Stimulated activated CD8-positive, alpha-beta memory T cell treated with anti-CD3 and anti-CD28 coated beads, Interleukin-4, amount 100 ng/mL, for 1 hour (primary cell): Measurements from ENCODE around the gene SYT2.
"Not testable (repeated sequence)": the region's sequence is repeated elsewhere in the genome, so short reads cannot be mapped to it uniquely, and the experiment has no call there.

Experiments used
- DNase-seq, 2 donors: peaks; one replicate each; pipeline ENCODE4 v3.0.0-alpha.2; 2020; ENCODE audit warnings: low read depth in 2 of 2, low spot score in 1 of 2

The SYT2 gene

DNA sequence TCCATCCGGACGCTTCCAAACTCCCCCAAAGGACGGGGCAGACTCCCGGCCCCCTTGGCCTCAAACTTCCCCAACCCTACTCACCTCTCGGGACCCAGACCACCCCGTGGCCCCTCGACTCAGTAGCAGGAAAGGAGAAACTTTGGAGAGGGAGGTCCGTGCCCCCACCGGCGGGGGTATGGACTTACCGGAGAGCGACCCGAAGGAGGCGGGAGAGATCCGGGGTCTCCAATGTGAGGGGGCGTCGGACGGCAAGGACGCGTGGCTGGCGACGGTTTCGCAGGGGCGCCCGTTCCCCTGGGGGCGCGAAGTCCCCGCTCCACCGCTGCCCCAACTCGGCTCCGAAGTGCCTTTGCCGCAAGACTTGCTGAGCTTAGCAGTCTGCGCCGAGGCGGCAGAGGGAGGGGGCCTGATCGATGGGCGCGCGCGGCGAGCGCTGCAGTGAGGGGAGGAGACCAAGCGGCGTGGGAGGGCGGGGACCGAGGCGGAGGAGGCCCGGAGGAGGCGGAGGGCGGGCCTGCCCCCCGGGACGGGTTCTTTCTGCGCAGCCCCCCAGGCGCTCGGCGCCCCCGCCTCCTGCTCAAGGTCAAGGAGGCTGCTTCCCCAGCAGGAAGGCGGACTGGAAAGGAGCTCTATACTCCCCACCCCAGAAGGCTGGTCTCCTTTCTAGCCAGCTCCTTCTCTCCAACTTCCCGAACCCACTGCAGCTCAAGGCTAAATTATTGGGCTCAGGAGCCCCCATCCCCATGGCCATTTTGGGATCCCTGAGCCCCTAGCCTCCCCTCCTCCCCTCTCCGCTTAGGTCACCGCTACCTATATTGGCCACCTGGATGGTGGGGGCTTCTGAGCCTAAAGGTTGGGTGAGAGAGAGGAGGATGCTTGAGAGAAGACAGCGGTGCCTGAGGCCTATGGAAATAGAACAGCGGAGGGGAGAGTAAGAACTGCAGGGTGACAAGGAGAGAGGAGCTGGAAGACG is at the start of gene SYT2:
TSS of gene SYT2 (minus strand) at position 385 of the 976 bp plus-strand sequence. CDS start 104,682 bp downstream, outside the sequence.
- DNase-seq: no peak

DNA sequence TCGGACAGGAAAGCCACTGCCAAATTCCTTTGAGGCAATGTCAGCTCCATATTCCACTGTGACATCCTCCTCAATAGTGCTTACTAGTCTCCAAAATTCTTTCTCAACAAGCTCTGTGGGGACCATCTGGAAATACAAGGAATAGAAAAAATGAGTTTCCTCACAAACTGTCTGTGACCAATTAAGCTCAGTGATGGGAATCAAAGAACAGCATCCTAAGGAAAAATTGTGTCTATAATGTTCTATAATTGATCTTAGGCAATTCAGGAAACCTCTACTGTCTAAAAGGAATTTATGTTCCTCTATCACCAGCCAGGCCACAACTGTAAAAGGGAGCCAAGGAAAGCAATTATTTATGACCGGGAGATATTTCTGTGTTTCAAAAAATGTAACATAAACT is 46.1 kb upstream of the SYT2 start:
- no peak for DNase-seq

DNA sequence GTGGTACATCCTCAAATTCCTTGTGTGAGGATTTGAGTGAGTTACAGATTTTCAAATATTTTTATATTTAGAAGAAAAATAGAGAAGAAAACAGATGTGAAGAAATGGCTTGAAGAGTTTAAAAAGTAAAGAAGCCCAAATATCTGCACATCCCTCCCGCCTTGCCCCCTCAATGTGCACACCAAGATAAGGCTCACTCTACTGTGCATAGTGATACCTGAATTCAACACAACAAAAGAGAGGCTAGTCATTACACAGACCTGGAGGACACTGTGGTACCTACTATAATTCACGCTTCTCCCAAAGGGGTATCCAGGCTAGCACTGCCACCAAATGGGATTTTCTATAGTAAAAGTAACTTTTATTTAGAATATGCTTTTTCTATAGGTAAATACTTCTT is 44.0 kb upstream of the SYT2 start:
- no peak for DNase-seq

DNA sequence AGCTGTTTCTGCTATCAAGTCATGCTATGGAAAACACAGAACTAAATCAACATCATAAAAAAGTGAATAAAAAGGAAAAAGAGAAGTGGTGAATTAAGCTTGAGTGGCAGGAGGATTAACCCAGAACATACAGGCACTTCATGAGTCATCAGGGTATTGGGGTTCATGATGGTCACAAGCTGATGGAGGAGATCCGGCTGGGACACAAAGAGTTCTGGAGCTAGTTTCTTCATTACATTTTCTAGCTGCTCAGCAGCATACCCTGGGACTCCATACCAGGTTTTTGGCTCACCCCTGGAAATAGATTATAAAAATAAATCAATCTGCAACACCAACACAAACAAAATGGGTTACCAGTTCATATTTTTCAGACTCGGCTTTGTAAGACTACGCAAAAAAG is 42.5 kb upstream of the SYT2 start:
- DNase-seq: no peak

DNA sequence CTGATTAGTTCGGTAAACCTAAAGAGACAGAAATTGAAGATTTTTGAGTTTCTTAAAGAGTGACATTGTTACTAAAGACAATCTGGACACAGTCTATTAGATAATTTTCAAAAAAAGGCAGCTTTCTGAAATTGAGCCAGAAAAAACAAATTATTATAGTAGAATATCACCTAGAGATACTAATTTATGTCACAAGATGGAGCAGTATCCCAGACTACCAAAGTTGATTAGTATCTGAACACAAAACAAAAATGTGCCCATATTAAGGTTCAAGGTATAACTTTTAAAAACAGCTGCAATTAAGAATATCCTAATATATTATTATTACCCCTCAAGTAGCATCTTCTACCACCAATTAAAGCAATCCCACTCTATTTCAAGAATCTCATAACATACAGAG is 40.5 kb upstream of the SYT2 start:
- DNase-seq: no peak

DNA sequence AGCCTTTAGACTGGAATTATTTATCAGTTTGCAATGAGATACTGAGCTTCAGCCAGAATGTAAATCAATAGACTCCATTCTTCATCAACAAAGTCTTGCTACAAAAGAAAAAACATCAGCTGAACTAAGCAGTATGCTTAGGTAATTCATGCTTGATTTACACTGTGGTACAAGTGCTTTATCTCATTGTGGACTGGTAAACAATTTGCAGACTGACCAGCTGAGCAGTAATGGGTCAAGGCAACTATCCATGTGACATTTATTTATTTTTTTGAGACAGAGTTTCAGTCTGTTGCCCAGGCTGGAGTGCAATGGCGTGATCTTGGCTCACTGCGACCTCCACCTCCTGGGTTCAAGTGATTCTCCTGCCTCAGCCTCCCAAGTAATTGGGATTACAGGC is 39.8 kb upstream of the SYT2 start:
- no peak for DNase-seq

DNA sequence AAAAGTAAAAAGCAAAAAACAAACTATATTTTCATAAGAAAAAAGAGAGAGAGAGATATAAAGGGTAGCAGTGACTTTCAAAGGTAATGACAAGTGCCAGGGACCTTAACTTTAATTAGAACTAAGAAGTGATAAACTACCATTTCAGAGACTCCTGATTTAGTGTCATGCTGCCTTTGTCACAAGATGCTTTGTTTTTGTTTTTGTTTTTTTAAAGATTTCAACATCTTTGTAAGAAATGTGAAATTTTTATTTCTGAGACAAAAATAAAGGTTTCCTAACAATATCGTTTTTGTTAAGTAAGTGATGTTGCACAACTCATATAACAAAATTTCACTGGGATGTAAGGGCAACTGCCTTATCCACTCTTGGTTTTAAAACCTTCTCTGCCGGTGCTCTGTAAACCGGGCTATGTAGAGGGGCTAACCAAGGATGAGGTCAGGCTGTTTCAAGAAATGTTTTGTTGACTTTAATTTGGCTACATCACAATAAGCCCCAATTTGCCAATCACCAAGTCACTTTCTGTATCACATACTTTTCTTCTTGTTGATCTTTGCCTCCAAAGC is 35.2 kb upstream of the SYT2 start:
- no peak for DNase-seq

DNA sequence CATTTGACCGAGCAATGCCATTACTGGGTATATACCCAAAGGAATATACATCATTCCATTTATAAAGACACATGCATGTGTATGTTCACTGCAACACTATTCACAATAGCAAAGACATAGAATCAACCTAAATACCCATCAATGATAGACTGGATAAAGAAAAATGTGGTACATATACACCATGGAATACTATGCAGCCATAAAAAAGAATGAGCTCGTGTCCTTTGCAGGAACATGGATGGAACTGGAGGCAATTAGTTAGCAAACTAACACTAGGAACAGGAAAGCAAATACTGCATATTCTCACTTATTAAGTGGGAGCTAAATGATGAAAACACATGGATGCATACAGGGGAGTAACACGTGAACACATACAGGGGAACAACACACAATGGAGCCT is 34.5 kb upstream of the SYT2 start:
- not testable (repeated sequence) for DNase-seq

DNA sequence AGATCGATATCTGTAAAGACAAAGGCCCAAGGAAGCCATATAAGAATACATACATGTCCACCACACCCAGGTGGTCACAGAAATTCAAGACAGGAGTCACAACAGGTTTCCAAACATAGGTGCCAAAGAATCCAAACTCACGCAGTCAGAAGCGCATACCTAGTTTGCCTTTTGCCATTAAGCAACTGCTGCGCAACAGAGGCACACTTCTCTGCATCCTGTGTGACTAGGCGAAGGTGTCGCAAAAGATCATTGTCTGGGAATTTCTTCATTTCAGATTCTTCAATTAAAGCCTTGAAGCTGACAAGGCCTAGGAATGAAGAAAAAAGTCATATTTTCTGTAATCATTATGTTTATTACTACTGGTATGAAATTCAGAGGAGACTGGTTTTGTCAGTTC is 32.2 kb upstream of the SYT2 start:
- no peak for DNase-seq

DNA sequence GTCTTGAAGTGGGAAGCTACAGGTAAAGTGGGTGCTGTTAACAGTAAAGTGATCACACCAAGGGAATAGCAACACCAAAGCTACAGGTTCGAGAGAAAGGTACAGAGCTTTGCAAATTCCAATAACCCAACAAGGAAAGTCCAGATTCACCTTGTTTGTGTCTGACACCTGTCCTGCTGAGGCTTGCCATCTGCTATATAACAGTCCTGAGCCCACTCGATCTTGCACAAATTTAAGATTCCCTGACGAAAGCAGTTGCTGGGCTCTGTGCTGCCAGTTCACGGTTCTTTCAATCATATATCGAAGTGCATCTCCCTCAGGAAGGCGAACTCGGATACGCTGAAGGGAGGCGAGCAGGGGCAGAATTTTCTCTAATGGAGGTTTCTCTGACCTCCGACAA is 23.0 kb upstream of the SYT2 start:
- no peak for DNase-seq

DNA sequence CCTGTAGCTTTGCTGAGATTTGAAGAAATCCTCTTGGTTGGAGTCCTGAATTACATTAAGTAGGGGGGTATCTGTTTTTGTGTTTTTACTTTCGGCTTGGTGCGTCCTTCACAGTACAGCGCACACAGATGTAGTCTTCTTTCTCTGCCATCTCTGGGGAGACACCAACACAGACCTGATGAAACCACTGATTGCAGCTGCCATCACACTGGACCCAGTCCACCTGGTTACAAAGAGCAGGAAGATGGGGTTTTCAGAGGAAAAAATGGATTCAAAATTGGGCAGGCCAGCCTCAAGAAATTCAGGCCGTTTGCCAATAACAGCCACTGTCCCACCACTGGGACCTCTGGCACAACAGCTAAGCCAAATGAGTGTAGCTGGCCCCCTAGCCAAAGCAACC is 18.7 kb upstream of the SYT2 start:
- no peak for DNase-seq

DNA sequence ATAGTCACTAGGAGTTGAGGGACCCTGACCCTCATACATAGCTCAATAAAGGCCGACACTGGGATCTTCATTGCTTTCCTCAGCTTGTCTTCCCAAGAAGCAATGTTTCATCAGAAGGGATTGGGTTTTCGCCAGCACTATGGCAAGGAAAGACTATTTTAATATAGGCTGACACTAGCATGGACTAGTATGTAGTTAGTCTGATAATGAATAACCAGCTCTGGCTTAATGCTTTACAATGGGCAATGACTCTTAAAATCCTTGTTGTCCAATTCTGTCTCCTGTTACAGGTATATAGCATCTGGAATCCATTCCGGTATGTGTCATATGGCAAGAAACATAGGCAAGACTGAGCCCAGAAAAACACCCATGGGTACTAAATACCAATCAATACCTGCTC is 15.3 kb upstream of the SYT2 start:
- no peak for DNase-seq

DNA sequence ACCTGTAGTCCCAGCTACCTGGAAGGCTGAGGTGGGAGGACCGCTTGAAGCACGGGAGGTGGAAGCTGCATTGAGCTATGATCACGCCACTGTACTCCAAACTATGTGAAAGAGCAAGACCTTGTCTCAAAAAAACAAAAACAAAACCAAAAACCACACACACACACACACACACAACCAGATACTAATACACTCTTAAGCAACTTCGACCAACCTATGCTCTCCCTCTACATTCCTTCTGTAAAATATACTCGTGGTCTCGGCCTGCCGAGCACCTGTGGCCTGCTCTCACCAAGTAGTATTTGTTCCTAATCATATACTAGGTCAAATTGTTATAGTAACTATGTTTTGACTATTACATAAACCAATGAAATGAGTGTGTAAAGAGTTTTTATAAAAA is 13.5 kb upstream of the SYT2 start:
- no peak for DNase-seq

DNA sequence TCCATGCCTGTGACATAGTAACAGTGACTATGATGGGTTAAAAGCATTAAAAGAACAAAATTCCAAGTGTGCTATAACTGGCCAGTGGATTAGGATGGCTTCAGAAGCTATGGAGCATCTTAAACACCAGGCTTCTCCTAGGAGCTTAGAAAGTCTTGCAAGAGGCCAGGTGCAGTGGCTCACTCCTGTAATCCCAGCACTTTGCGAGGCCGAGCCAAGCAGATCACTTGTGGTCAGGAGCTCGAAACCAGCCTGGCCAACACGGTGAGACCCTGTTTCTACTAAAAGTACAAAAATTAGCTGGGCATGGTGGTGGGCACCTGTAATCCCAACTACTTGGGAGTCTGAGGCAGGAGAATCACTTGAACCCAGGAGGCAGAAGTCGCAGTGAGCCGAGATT is 12.8 kb upstream of the SYT2 start:
- DNase-seq: not testable (repeated sequence)

DNA sequence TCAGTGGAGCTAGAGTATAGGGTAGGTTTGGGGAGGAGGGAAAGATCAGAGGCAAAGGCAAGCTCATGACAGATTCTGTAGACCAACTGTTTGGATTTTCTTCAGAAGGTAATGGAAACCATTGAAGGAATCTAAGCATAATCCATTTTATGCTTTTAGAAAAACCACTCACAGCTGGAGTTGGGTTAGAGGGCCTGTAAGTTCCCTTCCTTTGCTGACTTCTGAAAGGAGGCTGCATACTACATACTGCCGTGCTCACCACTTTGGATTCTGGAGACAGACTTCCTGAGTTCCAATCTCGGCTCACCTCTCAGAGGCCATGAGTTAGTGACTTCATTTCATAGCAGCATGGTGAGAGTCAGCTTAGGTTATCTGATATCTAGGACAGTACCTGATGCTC is 6.4 kb upstream of the SYT2 start:
- no peak for DNase-seq

DNA sequence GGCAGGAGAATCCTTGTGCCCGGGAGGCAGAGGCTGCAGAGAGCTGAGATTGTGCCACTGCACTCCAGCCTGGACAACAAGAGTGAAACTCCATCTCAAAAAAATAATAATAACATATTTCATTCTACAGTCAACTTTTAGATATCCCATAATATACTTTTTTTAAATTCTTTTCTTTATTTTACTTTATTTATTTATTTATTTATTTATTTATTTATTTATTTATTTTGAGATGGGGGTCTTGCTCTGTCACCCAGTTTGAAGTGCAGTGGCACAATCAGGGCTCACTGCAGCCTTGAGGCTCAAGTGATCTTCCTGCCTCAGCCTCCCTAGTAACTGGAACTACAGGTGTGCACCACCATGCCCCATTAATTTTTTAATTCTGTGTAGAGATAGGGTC is 3.9 kb upstream of the SYT2 start:
- DNase-seq: not testable (repeated sequence)

DNA sequence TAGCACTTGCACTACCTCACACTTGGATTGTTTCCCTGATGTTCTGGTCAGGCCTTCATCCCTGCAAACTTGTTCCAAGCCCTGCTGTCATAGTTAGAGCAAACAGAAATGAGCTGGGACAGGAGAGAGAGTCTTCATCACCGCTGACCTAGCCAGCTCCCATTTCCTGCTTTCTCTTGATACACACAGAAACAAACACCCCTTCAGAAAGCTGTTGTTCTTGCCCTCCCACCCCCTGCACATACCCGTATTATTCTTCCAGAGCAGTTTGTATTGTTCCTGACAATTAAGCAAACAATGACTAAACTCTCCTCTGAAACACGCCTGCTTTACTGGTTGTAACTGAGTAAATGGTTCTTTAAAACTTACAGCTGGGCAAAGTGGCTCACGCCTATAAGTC is 2.9 kb upstream of the SYT2 start:
- no peak for DNase-seq

DNA sequence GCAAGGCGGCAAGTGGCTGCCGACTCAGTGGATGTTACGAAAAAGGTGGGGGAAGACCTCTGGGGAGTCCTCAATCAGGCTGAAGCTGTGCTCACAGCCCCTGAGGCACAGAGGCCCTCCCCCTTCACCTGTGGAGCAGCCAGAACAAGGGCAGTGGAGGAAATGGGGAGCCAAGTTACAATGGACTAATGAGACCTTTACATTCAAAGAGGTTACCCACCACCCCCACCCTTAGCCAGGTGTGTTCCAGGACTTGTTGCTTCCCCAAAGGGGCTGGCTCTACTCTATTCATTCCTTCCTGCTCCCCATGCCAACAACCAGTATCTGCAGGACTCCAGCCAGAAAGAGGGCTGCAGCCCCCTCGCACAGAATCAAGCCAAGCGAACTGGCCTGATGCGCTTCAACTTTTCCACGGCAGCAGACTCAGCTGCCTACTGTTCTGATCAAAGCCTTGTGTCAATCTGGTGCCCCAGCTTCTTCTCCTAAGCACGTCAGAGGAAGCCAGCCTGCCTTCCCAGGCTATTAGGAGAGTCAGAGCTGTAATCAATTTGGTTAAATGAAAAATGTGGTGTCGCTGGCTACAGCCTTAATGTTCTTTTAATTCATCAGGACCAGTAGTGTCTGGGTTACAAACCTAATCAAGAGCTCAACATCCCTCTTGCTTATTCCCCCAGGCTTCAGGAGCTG is 1.8 kb upstream of the SYT2 start:
- DNase-seq: no peak

DNA sequence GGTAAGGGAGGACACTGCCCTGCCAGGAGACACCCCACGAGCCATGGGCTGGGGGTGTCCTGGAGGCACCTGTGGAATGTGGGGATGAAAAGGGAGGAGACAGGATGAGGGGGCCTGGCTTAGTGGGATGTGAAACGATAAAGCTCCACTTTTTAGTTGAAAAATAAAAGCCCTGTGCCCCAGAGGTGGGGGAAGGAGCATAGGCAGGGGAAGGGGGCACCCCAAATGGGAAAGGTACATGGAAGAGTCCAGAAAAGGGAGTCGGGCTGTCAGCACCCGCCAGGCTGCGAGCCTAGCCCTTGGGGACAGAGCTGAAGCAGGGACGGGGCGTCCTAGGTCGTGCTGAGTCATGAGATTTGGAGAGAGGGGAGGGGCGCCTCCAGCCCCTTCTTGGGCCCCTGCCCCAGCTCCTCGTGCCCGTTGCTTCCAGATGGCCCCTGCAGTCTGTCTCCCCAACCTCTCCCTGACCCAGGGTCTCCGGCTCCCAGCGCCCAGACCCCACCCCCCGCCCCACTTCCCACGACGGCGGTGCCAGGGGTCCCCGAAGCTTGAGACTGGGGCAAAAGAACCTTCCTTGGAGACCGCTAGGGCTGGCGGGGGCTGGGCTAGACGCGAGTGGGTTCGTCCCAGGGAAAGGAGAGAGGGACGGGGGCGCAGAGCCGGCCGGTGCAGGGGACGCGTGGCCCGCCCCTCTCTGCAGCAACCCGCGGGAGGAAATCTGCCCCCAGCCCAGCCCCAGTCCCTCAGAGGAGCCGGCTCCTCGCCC is 795 bp downstream of the SYT2 start:
- no peak for DNase-seq

DNA sequence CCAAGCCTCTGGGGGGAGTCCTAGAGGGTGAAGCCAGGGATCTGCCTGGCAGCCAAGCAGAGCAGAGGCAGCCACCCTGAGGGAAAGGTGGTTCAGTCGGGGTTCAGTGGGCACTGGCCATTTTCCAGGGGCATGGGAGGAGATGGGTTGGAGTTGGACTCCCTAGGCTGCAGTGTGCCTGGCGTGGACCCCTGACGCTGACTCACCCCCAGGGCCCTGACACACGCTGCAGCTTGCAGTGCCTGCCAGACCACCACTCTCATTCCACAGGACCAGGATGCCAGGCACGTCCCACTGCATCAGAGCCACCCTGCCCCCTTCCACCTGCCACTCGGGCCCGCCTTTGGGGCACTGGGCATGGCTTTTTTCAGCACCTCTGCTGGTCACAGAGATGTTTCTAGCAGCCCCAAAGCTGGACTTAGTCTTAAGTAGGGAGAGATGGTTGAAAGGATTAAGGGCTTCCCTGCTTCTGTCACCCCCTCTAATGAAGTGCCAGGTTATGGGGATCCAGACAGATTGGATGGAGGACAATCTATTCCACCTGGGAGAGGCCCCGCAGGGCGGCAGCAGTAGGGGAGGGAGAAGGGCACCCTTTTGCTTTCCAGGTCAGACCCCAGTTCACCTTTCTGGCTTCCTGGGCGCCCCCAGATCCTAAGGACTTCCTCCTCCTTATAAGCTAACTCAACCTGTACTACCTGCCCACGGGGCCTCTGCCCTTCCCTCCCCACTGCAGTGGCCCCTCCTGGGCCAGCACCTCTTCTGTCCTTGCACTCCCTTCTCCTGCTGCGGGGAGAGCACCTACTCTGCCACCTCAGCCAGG is 1.6 kb downstream of the SYT2 start:
- DNase-seq: no peak

DNA sequence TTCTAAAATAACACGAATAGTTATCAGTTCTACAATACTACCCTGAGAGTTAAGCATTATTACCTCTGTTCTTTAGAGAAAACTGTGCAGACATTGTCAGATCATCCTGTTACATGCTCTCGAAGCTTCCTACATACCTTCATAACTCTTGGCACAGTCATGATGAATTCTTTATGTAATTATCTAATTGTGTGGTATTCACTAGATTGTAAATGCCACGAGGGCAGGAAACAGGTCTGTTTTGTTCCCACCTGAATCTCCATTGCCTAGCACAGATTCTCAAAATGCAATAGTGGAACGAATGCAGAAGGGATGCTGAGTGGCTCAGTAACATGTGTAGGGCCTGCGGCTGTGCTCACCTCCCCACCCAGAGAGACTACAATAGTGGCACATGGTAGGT is 3.4 kb downstream of the SYT2 start:
- DNase-seq: no peak
